HEK293T (cell line): ENCODE measurements around the gene TPD52L1.

Source experiments
- CTCF ChIA-PET: fragments of 350-600 bp; formaldehyde crosslinking; extraction: SDS; loops from one replicate; lab custom pipeline; 2021; ENCODE audit warnings: antibody characterized with exemption, inconsistent platforms; lab: Yijun Ruan, JAX
- POLR2A ChIA-PET: fragments of 350-600 bp; formaldehyde crosslinking; extraction: SDS; loops from one replicate; lab custom pipeline; 2020; ENCODE audit warnings: antibody characterized with exemption, inconsistent platforms; lab: Yijun Ruan, JAX
- DNase-seq: peaks from one replicate; pipeline ENCODE4 v3.0.0; 2012; ENCODE audit warnings: mixed read lengths; ENCODE audit errors: extremely low spot score
- ARNT ChIP-seq: fragments of 450-650 bp; IDR thresholded peaks from 2 replicates; pipeline ENCODE4 v1.6.1; 2017; ENCODE audit warnings: mild to moderate bottlenecking
- BHLHE40 ChIP-seq: fragments of 450-650 bp; IDR thresholded peaks from 2 replicates; pipeline ENCODE4 v1.6.1; 2016; ENCODE audit warnings: mild to moderate bottlenecking, moderate library complexity, borderline replicate concordance
- CTBP1 ChIP-seq: fragments of 450-650 bp; IDR thresholded peaks from 2 replicates; pipeline ENCODE4 v1.6.1; 2016; ENCODE audit warnings: borderline replicate concordance
- ELF4 ChIP-seq: fragments of 450-650 bp; IDR thresholded peaks from 2 replicates; pipeline ENCODE4 v1.6.1; 2017; ENCODE audit warnings: antibody characterized with exemption
- FOXA1 ChIP-seq: fragments of 450-650 bp; IDR thresholded peaks from 2 replicates; pipeline ENCODE4 v1.6.1; 2016; ENCODE audit warnings: mild to moderate bottlenecking
- FOXK2 ChIP-seq: fragments of 450-650 bp; IDR thresholded peaks from 2 replicates; pipeline ENCODE4 v1.6.1; 2016; ENCODE audit warnings: mild to moderate bottlenecking
- FOXM1 ChIP-seq: fragments of 450-650 bp; IDR thresholded peaks from 2 replicates; pipeline ENCODE4 v1.6.1; 2017; ENCODE audit warnings: mild to moderate bottlenecking, borderline replicate concordance
- HDGF ChIP-seq: fragments of 450-650 bp; IDR thresholded peaks from 2 replicates; pipeline ENCODE4 v1.6.1; 2017; ENCODE audit warnings: antibody characterized with exemption, borderline replicate concordance
- L3MBTL2 ChIP-seq: fragments of 450-650 bp; conservative IDR thresholded peaks from 2 replicates; pipeline ENCODE4 v1.6.1; 2016; ENCODE audit warnings: mild to moderate bottlenecking
- LEF1 ChIP-seq: fragments of 450-650 bp; IDR thresholded peaks from 2 replicates; pipeline ENCODE4 v1.6.1; 2017; ENCODE audit warnings: mild to moderate bottlenecking, borderline replicate concordance
- NFRKB ChIP-seq: fragments of 450-650 bp; IDR thresholded peaks from 2 replicates; pipeline ENCODE4 v1.6.1; 2016; ENCODE audit warnings: mild to moderate bottlenecking, moderate library complexity
- PKNOX1 ChIP-seq: fragments of 450-650 bp; IDR thresholded peaks from 2 replicates; pipeline ENCODE4 v1.6.1; 2016
- SP1 ChIP-seq: fragments of 450-650 bp; IDR thresholded peaks from 2 replicates; pipeline ENCODE4 v1.6.1; 2017
- SUZ12 ChIP-seq: fragments of 450-650 bp; IDR thresholded peaks from 2 replicates; pipeline ENCODE4 v1.6.1; 2016; ENCODE audit warnings: mild to moderate bottlenecking
- TARDBP ChIP-seq: fragments of 450-650 bp; IDR thresholded peaks from 2 replicates; pipeline ENCODE4 v1.6.1; 2016
- ZNF384 ChIP-seq: fragments of 450-650 bp; IDR thresholded peaks from 2 replicates; pipeline ENCODE4 v1.6.1; 2016

Gene TPD52L1

GRCh38 chr6:125236536-125237327, 83.2 kb downstream of the TPD52L1 start:
- ChIA-PET CTCF (no interaction called here), POLR2A (no interaction called here)
- DNase-seq = no peak
- TF ChIP-seq ZNF384 (no peak), ELF4 (no peak), FOXM1 (no peak), SUZ12 (no peak), FOXK2 (no peak), HDGF (no peak)

GRCh38 chr6:125237764-125238163, 84.2 kb downstream of the TPD52L1 start:
- ChIA-PET POLR2A (no interaction called here), CTCF (no interaction called here)
- TF ChIP-seq NFRKB (no peak), FOXA1 (no peak), FOXM1 (no peak), L3MBTL2 (no peak), BHLHE40 (no peak), ZNF384 (no peak), SP1 (no peak), LEF1 (no peak), PKNOX1 (no peak), ELF4 (no peak), SUZ12 (no peak), CTBP1 (no peak), FOXK2 (no peak), ARNT (no peak), TARDBP (no peak), HDGF (no peak)
- DNase-seq = no peak

- CTCF ChIA-PET = no interaction called here
- no peak for DNase-seq
- no peak for TF ChIP-seq TARDBP
- no peak for TF ChIP-seq PKNOX1
- TF ChIP-seq SUZ12 = no peak
- no peak for TF ChIP-seq CTBP1
- TF ChIP-seq HDGF = no peak
- no peak for TF ChIP-seq ELF4
- no peak for TF ChIP-seq NFRKB
- no peak for TF ChIP-seq FOXK2
- no peak for TF ChIP-seq LEF1
- no peak for TF ChIP-seq ZNF384
- TF ChIP-seq L3MBTL2 = no peak
- TF ChIP-seq SP1 = no peak
- TF ChIP-seq FOXA1 = no peak
- POLR2A ChIA-PET = no interaction called here
These were observed 91.5 kb downstream of the TPD52L1 start for GRCh38 chr6:125245109-125245508.

- no peak for DNase-seq
- CTCF ChIA-PET = interaction anchor here (0.9 kb wide), 1 partner anchor 508 kb away, joined by 3 read pairs; no protein-coding TSS in a partner anchor
- TF ChIP-seq ELF4 (no peak), FOXK2 (no peak), LEF1 (no peak), SP1 (no peak), FOXM1 (no peak), NFRKB (no peak), L3MBTL2 (no peak), HDGF (no peak), SUZ12 (no peak), FOXA1 (no peak), TARDBP (no peak), ARNT (no peak)
- POLR2A ChIA-PET = no interaction called here
These were observed 92.1 kb downstream of the TPD52L1 start for GRCh38 chr6:125245523-125246264.

GRCh38 chr6:125246566-125246965, 93.0 kb downstream of the TPD52L1 start:
- TF ChIP-seq L3MBTL2 = no peak
- TF ChIP-seq TARDBP = no peak
- TF ChIP-seq FOXA1 = no peak
- no peak for TF ChIP-seq FOXM1
- TF ChIP-seq NFRKB = no peak
- no peak for TF ChIP-seq CTBP1
- TF ChIP-seq SP1 = no peak
- no peak for TF ChIP-seq ELF4
- TF ChIP-seq ZNF384 = no peak
- TF ChIP-seq LEF1 = no peak
- no peak for TF ChIP-seq PKNOX1
- TF ChIP-seq ARNT = no peak
- TF ChIP-seq HDGF = no peak
- no peak for TF ChIP-seq FOXK2
- no peak for TF ChIP-seq BHLHE40
- TF ChIP-seq SUZ12 = no peak
- DNase-seq = no peak
- ChIA-PET CTCF (interaction anchor here (0.9 kb wide), 1 partner anchor 507 kb away, joined by 3 read pairs; no protein-coding TSS in a partner anchor), POLR2A (no interaction called here)

GRCh38 chr6:125248136-125248535, 94.6 kb downstream of the TPD52L1 start:
- POLR2A ChIA-PET = no interaction called here
- TF ChIP-seq NFRKB (no peak), L3MBTL2 (no peak), TARDBP (no peak), ELF4 (no peak), SP1 (no peak), PKNOX1 (no peak), FOXM1 (no peak), SUZ12 (no peak), FOXA1 (no peak), BHLHE40 (no peak), LEF1 (no peak), HDGF (no peak), FOXK2 (no peak)
- DNase-seq = no peak
- CTCF ChIA-PET = no interaction called here
